Type B pancreatic cell (in vitro differentiated cells): Measurements from ENCODE around the gene FAM83G. TPM values are rescaled to one million over a fixed set of nuclear protein-coding genes. Genes with fewer than 3 reads are reported as not detected.

Experiments used
- DNase-seq: peaks from one replicate; pipeline ENCODE4 v3.0.0; 2021; ENCODE audit warnings: mixed read lengths; ENCODE audit not compliant: unreplicated experiment; ENCODE audit errors: extremely low spot score
- H3K27ac Mint-ChIP-seq: 2 replicates; pipeline ENCODE4 v1.8.0; 2021; ENCODE audit warnings: mild to moderate bottlenecking, mixed read lengths
- H3K27me3 Mint-ChIP-seq: 2 replicates; pipeline ENCODE4 v1.8.0; 2021; ENCODE audit warnings: mixed read lengths
- H3K36me3 Mint-ChIP-seq: 2 replicates; pipeline ENCODE4 v1.8.0; 2021; ENCODE audit warnings: mixed read lengths
- H3K4me1 Mint-ChIP-seq: one replicate; pipeline ENCODE4 v1.8.0; 2021; ENCODE audit warnings: mixed read lengths; ENCODE audit not compliant: unreplicated experiment
- H3K4me3 Mint-ChIP-seq: 2 replicates; pipeline ENCODE4 v1.8.0; 2021; ENCODE audit warnings: mild to moderate bottlenecking, mixed read lengths
- H3K9me3 Mint-ChIP-seq: 2 replicates; pipeline ENCODE4 v1.8.0; 2021; ENCODE audit warnings: mixed read lengths
- total RNA-seq: library from RNA; stranded (reverse); gene quantifications from 2 replicates; pipeline ENCODE4 v1.2.1, GENCODE V29; 2021; ENCODE audit warnings: low replicate concordance
- TF ChIP-seq, protein P1 (sequence below): fragments of 200-600 bp; sonication (generic); conservative IDR thresholded peaks from 2 replicates; pipeline ENCODE4 v1.5.0; 2021; ENCODE audit warnings: antibody characterized with exemption, mild to moderate bottlenecking

The FAM83G gene
- total RNA-seq, 1 donor from 2014 or later: 8.3 TPM

- peak overlapping the region; percentile 46 for H3K27ac Mint-ChIP-seq
- H3K36me3 Mint-ChIP-seq: no peaks in the 10 kb centered on the region
- H3K9me3 Mint-ChIP-seq: no peaks in the 10 kb centered on the region
- no peak for DNase-seq
- TF ChIP-seq, protein P1, sequence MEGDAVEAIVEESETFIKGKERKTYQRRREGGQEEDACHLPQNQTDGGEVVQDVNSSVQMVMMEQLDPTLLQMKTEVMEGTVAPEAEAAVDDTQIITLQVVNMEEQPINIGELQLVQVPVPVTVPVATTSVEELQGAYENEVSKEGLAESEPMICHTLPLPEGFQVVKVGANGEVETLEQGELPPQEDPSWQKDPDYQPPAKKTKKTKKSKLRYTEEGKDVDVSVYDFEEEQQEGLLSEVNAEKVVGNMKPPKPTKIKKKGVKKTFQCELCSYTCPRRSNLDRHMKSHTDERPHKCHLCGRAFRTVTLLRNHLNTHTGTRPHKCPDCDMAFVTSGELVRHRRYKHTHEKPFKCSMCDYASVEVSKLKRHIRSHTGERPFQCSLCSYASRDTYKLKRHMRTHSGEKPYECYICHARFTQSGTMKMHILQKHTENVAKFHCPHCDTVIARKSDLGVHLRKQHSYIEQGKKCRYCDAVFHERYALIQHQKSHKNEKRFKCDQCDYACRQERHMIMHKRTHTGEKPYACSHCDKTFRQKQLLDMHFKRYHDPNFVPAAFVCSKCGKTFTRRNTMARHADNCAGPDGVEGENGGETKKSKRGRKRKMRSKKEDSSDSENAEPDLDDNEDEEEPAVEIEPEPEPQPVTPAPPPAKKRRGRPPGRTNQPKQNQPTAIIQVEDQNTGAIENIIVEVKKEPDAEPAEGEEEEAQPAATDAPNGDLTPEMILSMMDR: no peak
- peaks cover 3% of the 10 kb centered on the region for H3K27me3 Mint-ChIP-seq
- peak overlapping the region; percentile 73 for H3K4me3 Mint-ChIP-seq
- peaks cover 7% of the 10 kb centered on the region for H3K4me1 Mint-ChIP-seq
Measured at GRCh38 chr17:19005137-19005773, 691 bp upstream of the FAM83G start.

- peak overlapping the region; percentile 81 for H3K27ac Mint-ChIP-seq
- TF ChIP-seq, protein P1: no peak
- no peaks in the 10 kb centered on the region for H3K9me3 Mint-ChIP-seq
- peaks cover 3% of the 10 kb centered on the region for H3K27me3 Mint-ChIP-seq
- DNase-seq: no peak
- peak overlapping the region; percentile 90 for H3K4me3 Mint-ChIP-seq
- H3K36me3 Mint-ChIP-seq: no peaks in the 10 kb centered on the region
- peaks cover 7% of the 10 kb centered on the region for H3K4me1 Mint-ChIP-seq
Measured at GRCh38 chr17:19003543-19004420, 782 bp downstream of the FAM83G start.

- H3K27me3 Mint-ChIP-seq: peaks cover 3% of the 10 kb centered on the region
- no peak for DNase-seq
- TF ChIP-seq, protein P1: no peak
- peak overlapping the region; percentile 17 for H3K27ac Mint-ChIP-seq
- peaks cover 7% of the 10 kb centered on the region for H3K4me1 Mint-ChIP-seq
- no peaks in the 10 kb centered on the region for H3K36me3 Mint-ChIP-seq
- no peaks in the 10 kb centered on the region for H3K9me3 Mint-ChIP-seq
- peak overlapping the region; percentile 90 for H3K4me3 Mint-ChIP-seq
Measured at GRCh38 chr17:19002805-19003542, 1.6 kb downstream of the FAM83G start.

DNA sequence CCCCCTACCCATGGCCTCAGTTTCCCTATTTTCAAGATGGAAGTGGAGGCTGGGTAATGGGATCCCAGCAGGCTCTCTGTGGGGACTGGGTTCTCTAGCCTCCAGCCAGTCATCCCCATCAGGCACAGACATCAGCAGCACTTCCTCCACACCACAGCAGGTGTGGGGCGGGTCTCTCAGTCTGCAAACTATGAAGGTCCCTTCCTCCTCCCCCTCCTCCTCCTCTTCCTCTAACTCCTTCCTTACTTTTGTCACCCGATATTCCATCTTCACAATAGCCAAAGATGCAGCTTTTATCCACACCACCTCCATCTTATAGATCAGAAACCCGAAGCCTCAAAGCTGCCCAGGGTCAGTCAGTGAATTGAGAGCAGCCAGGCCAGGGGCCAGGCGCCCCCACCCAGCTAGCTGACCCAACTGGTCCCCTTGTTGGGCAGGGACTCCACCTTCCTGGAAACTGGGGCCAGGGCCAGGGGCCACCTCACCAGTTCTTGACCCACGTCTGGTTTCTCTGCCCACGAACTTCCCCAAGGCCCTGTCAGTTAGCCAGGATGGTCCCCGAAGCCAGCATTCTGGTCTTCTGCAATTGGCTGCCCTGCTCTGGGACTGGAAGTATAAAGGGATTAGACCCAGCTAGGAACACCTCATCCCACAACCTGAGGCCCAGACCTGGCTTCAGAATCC lies 2.5 kb downstream of the FAM83G start:
- DNase-seq: no peak
- peaks cover 7% of the 10 kb centered on the region for H3K4me1 Mint-ChIP-seq
- TF ChIP-seq, protein P1: no peak
- H3K27ac Mint-ChIP-seq: peak overlapping the region; percentile 17
- no peaks in the 10 kb centered on the region for H3K36me3 Mint-ChIP-seq
- H3K4me3 Mint-ChIP-seq: peak overlapping the region; percentile 90
- H3K27me3 Mint-ChIP-seq: peaks cover 3% of the 10 kb centered on the region
- no peaks in the 10 kb centered on the region for H3K9me3 Mint-ChIP-seq
